A673 (cell line): Measurements from ENCODE around the gene CRYBA2. TPM values are rescaled to one million over a fixed set of nuclear protein-coding genes. Genes with fewer than 3 reads are reported as not detected.

Experiments
- BruUV-seq: library from RNA; stranded (reverse); fragments of 400-500 nt; replicated peaks from 2 replicates; lab custom pipeline; 2021; lab: Mats Ljungman, UMichigan
- CTCF ChIA-PET: fragments of 300-600 bp; sonication (Branson Sonifier 250); formaldehyde crosslinking; loops from one replicate; lab custom pipeline; 2022; ENCODE audit warnings: antibody characterized with exemption; lab: Charles Lee
- POLR2A ChIA-PET: fragments of 300-600 bp; sonication (Branson Sonifier 250); formaldehyde crosslinking; loops from one replicate; lab custom pipeline; 2022; ENCODE audit warnings: antibody characterized with exemption; ENCODE audit not compliant: low non-redundant PET; lab: Charles Lee
- DNase-seq: peaks from one replicate; pipeline ENCODE4 v3.0.0-alpha.2; 2015; ENCODE audit warnings: low spot score
- H3K27ac ChIP-seq: fragments of 200-600 bp; sonication (generic); 2 replicates; pipeline ENCODE4 v1.5.1; 2016; ENCODE audit warnings: mixed run types, low read depth, mild to moderate bottlenecking, mixed read lengths, antibody characterized with exemption, low read length; ENCODE audit not compliant: poor library complexity, severe bottlenecking
- H3K27me3 ChIP-seq: fragments of 200-600 bp; sonication (generic); replicated peaks from 2 replicates; pipeline ENCODE4 v1.6.1; 2017; ENCODE audit warnings: mixed run types, low read depth, mild to moderate bottlenecking, mixed read lengths, antibody characterized with exemption, low read length; ENCODE audit not compliant: insufficient read depth, poor library complexity
- H3K36me3 ChIP-seq: fragments of 200-600 bp; sonication (generic); 2 replicates; pipeline ENCODE4 v1.6.1; 2016; ENCODE audit warnings: mixed run types, mild to moderate bottlenecking, mixed read lengths, antibody characterized with exemption, low read length; ENCODE audit not compliant: insufficient read depth, poor library complexity, severe bottlenecking
- H3K4me1 ChIP-seq: fragments of 200-600 bp; sonication (generic); 2 replicates; pipeline ENCODE4 v1.6.1; 2017; ENCODE audit warnings: mixed run types, mild to moderate bottlenecking, mixed read lengths, antibody characterized with exemption, low read length; ENCODE audit not compliant: insufficient read depth, poor library complexity, severe bottlenecking
- H3K4me3 ChIP-seq: fragments of 200-600 bp; sonication (generic); 2 replicates; pipeline ENCODE4 v1.5.1; 2016; ENCODE audit warnings: low read depth, mixed run types, mild to moderate bottlenecking, mixed read lengths, low read length; ENCODE audit not compliant: poor library complexity, severe bottlenecking
- H3K9me3 ChIP-seq: fragments of 200-600 bp; sonication (generic); 2 replicates; pipeline ENCODE4 v1.6.1; 2016; ENCODE audit warnings: mixed run types, low read depth, mild to moderate bottlenecking, mixed read lengths, antibody characterized with exemption, low read length; ENCODE audit not compliant: poor library complexity, severe bottlenecking
- EZH2 ChIP-seq: fragments of 200-600 bp; sonication (generic); IDR thresholded peaks from 2 replicates; pipeline ENCODE4 v1.6.1; 2017; ENCODE audit warnings: borderline replicate concordance, low read depth, mild to moderate bottlenecking, mixed read lengths, antibody characterized with exemption, low read length; ENCODE audit not compliant: poor library complexity, severe bottlenecking
- intact Hi-C: fragments of 100-400 bp; cut with micrococcal nuclease; formaldehyde crosslinking; loops from one replicate; pipeline ENCODE4 v1.10.0; 2022; ENCODE audit not compliant: unreplicated experiment
- microRNA-seq: library from miRNA; unstranded; fragments of <30 nt; microRNA quantifications from one replicate; pipeline ENCODE4 v1.2.0, GENCODE V29; 2021
- total RNA-seq: library from RNA; stranded (reverse); gene quantifications from 2 replicates; pipeline ENCODE4 v1.2.3, GENCODE V29; 2021
- TF ChIP-seq, protein P1 (sequence below): fragments of 300-800, 200-600 bp; sonication (generic); conservative IDR thresholded peaks from 2 replicates; pipeline ENCODE4 v1.5.1; 2017; ENCODE audit warnings: low read depth, mild to moderate bottlenecking, antibody characterized with exemption, low read length, moderate library complexity, mixed read lengths

CRYBA2 gene
- total RNA-seq, 1 experiment from 2014 or later = 1.3 TPM

DNA sequence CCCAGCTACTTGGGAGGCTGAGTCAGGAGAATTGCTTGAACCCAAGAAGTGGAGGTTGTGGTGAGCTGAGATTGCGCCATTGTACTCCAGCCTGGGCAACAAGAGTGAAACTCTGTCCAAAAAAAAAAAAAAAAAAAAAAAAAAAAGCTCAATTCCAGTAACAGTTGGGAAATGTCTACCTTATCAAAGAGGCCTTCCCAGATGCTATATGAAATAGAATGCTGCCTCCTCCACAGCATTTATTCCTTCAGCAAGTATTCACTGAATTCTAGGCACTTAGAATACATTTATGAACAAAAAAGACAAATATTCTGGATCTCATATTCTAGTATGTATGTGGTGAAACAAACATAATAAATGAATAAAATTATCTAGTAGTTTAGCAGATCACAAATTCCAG, 46.6 kb downstream of the CRYBA2 start:
- BruUV-seq = no TSS peak
- intact Hi-C loops = no loop called here
- Histone ChIP-seq H3K36me3 (no peaks in the 10 kb centered on the region), H3K9me3 (no peaks in the 10 kb centered on the region), H3K4me1 (no peaks in the 10 kb centered on the region), H3K27me3 (peaks cover 1% of the 10 kb centered on the region), H3K4me3 (no peak overlapping the region), H3K27ac (no peak overlapping the region)
- ChIA-PET CTCF (interaction anchor here (0.6 kb wide), 1 partner anchor 136 kb away, joined by 3 read pairs; no protein-coding TSS in a partner anchor), POLR2A (no interaction called here)
- DNase-seq = no peak
- TF ChIP-seq EZH2 = no peak
- TF ChIP-seq, protein P1, sequence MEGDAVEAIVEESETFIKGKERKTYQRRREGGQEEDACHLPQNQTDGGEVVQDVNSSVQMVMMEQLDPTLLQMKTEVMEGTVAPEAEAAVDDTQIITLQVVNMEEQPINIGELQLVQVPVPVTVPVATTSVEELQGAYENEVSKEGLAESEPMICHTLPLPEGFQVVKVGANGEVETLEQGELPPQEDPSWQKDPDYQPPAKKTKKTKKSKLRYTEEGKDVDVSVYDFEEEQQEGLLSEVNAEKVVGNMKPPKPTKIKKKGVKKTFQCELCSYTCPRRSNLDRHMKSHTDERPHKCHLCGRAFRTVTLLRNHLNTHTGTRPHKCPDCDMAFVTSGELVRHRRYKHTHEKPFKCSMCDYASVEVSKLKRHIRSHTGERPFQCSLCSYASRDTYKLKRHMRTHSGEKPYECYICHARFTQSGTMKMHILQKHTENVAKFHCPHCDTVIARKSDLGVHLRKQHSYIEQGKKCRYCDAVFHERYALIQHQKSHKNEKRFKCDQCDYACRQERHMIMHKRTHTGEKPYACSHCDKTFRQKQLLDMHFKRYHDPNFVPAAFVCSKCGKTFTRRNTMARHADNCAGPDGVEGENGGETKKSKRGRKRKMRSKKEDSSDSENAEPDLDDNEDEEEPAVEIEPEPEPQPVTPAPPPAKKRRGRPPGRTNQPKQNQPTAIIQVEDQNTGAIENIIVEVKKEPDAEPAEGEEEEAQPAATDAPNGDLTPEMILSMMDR = no peak

DNA sequence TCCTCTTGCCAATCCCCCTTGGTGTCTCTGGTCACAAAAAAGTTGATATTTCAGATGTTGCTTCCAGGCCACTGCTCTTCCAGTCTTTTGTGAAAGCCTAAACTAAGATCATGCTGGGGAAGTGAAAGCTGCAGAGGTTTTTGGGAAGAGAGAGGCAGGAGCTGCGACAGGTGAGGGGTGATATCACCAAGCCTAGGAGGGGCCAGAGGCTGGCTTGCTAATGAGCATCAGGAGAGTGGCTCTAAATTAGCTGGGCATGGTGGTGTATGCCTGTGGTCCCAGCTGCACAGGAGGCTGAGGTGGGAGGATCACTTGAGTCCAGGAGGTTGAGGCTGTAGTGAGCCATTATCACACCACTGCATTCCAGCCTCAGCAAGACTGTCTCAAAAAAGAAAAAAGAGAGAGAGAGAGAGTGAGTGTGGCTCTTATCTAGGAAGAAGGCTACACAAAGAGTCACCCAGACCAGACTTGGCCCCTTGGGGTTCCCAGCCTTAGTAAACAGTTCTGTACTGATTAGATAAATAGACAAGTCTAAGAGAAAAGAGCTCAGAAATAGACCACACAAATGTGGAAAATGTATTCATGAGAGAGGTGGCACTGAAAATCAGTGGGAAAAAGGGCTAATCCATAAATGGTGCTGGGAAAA, 48.3 kb downstream of the CRYBA2 start:
- H3K36me3 ChIP-seq = no peaks in the 10 kb centered on the region
- intact Hi-C loops = no loop called here
- CTCF ChIA-PET = interaction anchor here (0.7 kb wide), 1 partner anchor 36 kb away, joined by 5 read pairs; no protein-coding TSS in a partner anchor
- TF ChIP-seq, protein P1 = no peak
- no peak for TF ChIP-seq EZH2
- H3K4me3 ChIP-seq = no peak overlapping the region
- BruUV-seq = no TSS peak
- H3K4me1 ChIP-seq = no peaks in the 10 kb centered on the region
- H3K9me3 ChIP-seq = no peaks in the 10 kb centered on the region
- no peak overlapping the region for H3K27ac ChIP-seq
- peaks cover 5% of the 10 kb centered on the region for H3K27me3 ChIP-seq
- POLR2A ChIA-PET = no interaction called here
- no peak for DNase-seq

Small RNA genes lying within 50 kb of the gene (microRNA-seq; reads per million reads assigned to microRNA genes)
- gene MIR375 = 27.5 reads per million, percentile 48 among the genes with 10 or more reads in this experiment

Other genes starting within 250 kb of the CRYBA2 start
- 1.2 TPM in 2 replicates for gene CYP27A1, start 211.3 kb downstream of the CRYBA2 start, total RNA-seq
- gene PRKAG3, start 161.6 kb downstream of the CRYBA2 start, total RNA-seq = not detected in 2 replicates
- not detected in 2 replicates for gene WNT6, start 133.6 kb downstream of the CRYBA2 start, total RNA-seq
- 0.47 and 0.81 TPM in 2 replicates for gene WNT10A, start 112.6 kb downstream of the CRYBA2 start, total RNA-seq
- 0.37 and 0.44 TPM in 2 replicates for gene CDK5R2, start 33.8 kb downstream of the CRYBA2 start, total RNA-seq
- gene FEV, start 8.2 kb downstream of the CRYBA2 start, total RNA-seq = 8.0 and 12.6 TPM in 2 replicates
- gene CFAP65, start 48.1 kb upstream of the CRYBA2 start, total RNA-seq = 0.13 and 0.83 TPM in 2 replicates
- gene IHH, start 67.5 kb upstream of the CRYBA2 start, total RNA-seq = 0.15 TPM in 2 replicates
- gene NHEJ1, start 167.4 kb upstream of the CRYBA2 start, total RNA-seq = 16.6 and 18.0 TPM in 2 replicates
- gene SLC23A3, start 176.6 kb upstream of the CRYBA2 start, total RNA-seq = 1.9 and 2.2 TPM in 2 replicates
- gene CNPPD1, start 183.5 kb upstream of the CRYBA2 start, total RNA-seq = 38.0 and 40.3 TPM in 2 replicates
- 53.1 and 59.0 TPM in 2 replicates for gene RETREG2, start 184.9 kb upstream of the CRYBA2 start, total RNA-seq
- gene ZFAND2B, start 213.4 kb upstream of the CRYBA2 start, total RNA-seq = 20.0 and 23.7 TPM in 2 replicates
- gene ABCB6, start 225.5 kb upstream of the CRYBA2 start, total RNA-seq = 87.7 and 101 TPM in 2 replicates
- gene ATG9A, start 236.2 kb upstream of the CRYBA2 start, total RNA-seq = 50.0 and 55.6 TPM in 2 replicates
- 30.6 and 39.1 TPM in 2 replicates for gene ANKZF1, start 236.4 kb upstream of the CRYBA2 start, total RNA-seq